GM10266 (cell line): ENCODE measurements around the gene EGFR.

Experiments used
- DNase-seq: peaks from one replicate; pipeline ENCODE4 v3.0.0; 2012; ENCODE audit errors: extremely low spot score
- TF ChIP-seq, protein P1 (sequence below): IDR thresholded peaks from 2 replicates; pipeline ENCODE4 v1.5.1; 2012; ENCODE audit warnings: mild to moderate bottlenecking, low read depth; ENCODE audit not compliant: control insufficient read depth, insufficient read depth; ENCODE audit errors: missing control alignments

EGFR gene

GRCh38 chr7:55174456-55174855 is 155.6 kb downstream of the EGFR start:
- DNase-seq = no peak
- TF ChIP-seq, protein P1, sequence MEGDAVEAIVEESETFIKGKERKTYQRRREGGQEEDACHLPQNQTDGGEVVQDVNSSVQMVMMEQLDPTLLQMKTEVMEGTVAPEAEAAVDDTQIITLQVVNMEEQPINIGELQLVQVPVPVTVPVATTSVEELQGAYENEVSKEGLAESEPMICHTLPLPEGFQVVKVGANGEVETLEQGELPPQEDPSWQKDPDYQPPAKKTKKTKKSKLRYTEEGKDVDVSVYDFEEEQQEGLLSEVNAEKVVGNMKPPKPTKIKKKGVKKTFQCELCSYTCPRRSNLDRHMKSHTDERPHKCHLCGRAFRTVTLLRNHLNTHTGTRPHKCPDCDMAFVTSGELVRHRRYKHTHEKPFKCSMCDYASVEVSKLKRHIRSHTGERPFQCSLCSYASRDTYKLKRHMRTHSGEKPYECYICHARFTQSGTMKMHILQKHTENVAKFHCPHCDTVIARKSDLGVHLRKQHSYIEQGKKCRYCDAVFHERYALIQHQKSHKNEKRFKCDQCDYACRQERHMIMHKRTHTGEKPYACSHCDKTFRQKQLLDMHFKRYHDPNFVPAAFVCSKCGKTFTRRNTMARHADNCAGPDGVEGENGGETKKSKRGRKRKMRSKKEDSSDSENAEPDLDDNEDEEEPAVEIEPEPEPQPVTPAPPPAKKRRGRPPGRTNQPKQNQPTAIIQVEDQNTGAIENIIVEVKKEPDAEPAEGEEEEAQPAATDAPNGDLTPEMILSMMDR = no peak

DNA sequence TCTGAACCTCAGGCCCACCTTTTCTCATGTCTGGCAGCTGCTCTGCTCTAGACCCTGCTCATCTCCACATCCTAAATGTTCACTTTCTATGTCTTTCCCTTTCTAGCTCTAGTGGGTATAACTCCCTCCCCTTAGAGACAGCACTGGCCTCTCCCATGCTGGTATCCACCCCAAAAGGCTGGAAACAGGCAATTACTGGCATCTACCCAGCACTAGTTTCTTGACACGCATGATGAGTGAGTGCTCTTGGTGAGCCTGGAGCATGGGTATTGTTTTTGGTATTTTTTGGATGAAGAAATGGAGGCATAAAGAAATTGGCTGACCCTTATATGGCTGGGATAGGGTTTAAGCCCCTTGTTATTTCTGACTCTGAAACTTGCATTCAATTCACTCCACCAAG is 156.0 kb downstream of the EGFR start:
- TF ChIP-seq, protein P1 = no peak
- DNase-seq = no peak

DNA sequence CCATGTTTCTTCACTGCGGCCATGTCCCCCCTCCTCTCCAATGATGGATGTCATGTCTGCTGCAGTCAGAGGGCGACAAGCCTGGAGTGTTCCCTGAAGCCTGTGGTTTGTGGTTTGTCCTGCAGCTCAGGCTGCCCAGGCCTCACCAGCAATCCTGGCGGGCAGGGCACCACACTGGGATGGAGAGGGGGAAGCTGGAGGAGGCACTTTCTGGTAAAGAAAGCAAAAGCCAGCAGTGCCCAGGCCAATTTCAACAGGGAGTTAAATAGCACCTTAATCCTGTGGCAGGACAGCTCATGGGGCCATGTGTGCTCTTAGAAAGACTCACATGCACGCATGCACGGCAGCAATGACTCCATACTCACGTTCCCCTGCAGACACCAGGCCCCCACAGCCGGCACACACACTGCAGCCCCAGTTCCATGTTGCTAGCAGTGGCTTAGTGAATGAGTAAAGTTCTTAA is 158.3 kb downstream of the EGFR start:
- DNase-seq = no peak
- TF ChIP-seq, protein P1 = no peak

DNA sequence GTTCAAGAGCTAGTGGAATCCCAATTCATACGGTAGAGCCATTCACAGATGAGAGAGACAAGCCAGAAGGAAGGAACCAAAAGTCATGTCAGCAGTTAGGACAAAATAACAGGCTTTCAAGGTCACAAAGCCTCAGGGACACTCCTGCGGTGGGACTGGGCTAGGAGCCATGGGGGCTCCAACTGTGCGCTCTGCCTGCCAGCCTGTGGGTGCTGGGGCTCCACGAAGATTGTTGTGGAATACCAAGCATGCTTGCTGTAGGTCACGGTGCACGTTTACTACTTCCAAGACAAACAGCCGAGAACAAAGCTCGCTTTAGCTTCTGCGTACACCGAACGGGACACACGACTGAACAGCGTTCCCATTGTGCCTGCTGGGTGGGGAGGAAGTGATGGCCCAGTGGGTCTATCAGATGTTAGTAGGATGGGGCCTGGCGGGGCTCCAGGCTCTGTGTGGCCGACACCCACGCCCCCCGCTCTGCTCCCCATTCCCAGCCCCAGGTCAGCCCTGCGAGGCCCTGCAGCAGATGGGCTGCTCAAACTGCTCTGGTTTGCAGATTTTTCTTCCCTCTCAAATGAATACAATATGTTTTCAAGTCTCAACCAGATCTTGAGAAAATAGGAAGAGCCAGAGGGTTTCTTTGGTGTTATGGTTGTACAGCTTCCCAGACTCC is 158.9 kb downstream of the EGFR start:
- TF ChIP-seq, protein P1 = no peak
- no peak for DNase-seq

- DNase-seq = no peak
- TF ChIP-seq, protein P1 = no peak
Observed at GRCh38 chr7:55178292-55178862, 159.6 kb downstream of the EGFR start.

GRCh38 chr7:55178863-55179773 is 160.3 kb downstream of the EGFR start:
- no peak for DNase-seq
- TF ChIP-seq, protein P1 = no peak
